B cell (primary cell): ENCODE results near the gene WFDC2. TPM values are rescaled to one million over a fixed set of nuclear protein-coding genes. Genes with fewer than 3 reads are reported as not detected.

ENCODE experiments used
- ATAC-seq: fragments of 200-7000 bp; cut with Tn5 transposase; one replicate; pipeline ENCODE4 v1.10.0; 2021; ENCODE audit warnings: low read depth, mild to moderate bottlenecking, moderate number of reproducible peaks, moderate library complexity
- CTCF ChIA-PET: fragments of 350-600 bp; sonication (Branson Sonifier 250); formaldehyde crosslinking; loops from one replicate; lab custom pipeline; 2021; ENCODE audit warnings: antibody characterized with exemption, inconsistent platforms; lab: Charles Lee
- POLR2A ChIA-PET: fragments of 350-600 bp; sonication (Branson Sonifier 250); formaldehyde crosslinking; loops from one replicate; lab custom pipeline; 2021; ENCODE audit warnings: antibody characterized with exemption; lab: Charles Lee
- DNase-seq: peaks from one replicate; pipeline ENCODE4 v3.0.0; 2013
- H2AFZ ChIP-seq: 2 replicates; pipeline ENCODE4 v1.6.1; 2012; ENCODE audit warnings: mild to moderate bottlenecking, low read depth, low read length; ENCODE audit not compliant: insufficient read depth, poor library complexity, severe bottlenecking
- H3K27ac ChIP-seq, 2 donors: 1 replicate in 1 of 2; 2 replicates in 1 of 2; pipeline ENCODE4 v1.5.1; 2012 to 2013; ENCODE audit warnings: low read length in 2 of 2, mild to moderate bottlenecking in 2 of 2, moderate library complexity in 1 of 2
- H3K27me3 ChIP-seq, 4 experiments: fragments of 200-600 bp in 1 of 4; sonication (generic) in 1 of 4; replicated peaks in 1 of 4; 1 replicate in 2 of 4; 2 replicates in 2 of 4; pipeline versions ENCODE4 v1.6.1 to v1.7.0; 2013 to 2016; ENCODE audit warnings: low read length in 3 of 4, mild to moderate bottlenecking in 2 of 4, mixed read lengths in 1 of 4, moderate library complexity in 1 of 4; ENCODE audit not compliant: insufficient read depth in 4 of 4, control insufficient read depth in 3 of 4; ENCODE audit errors: control extremely low read depth in 1 of 4
- H3K36me3 ChIP-seq, 2 experiments: replicated peaks in 1 of 2; 1 replicate in 1 of 2; 2 replicates in 1 of 2; pipeline versions ENCODE4 v1.6.1 to v1.7.1; 2013; ENCODE audit warnings: low read length in 1 of 2; ENCODE audit not compliant: insufficient read depth in 2 of 2, control insufficient read depth in 1 of 2; ENCODE audit errors: control extremely low read depth in 1 of 2, extremely low read depth in 1 of 2
- H3K4me1 ChIP-seq, 2 donors: fragments of 200-600 bp in 1 of 2; sonication (generic) in 1 of 2; 1 replicate in 1 of 2; 2 replicates in 1 of 2; pipeline versions ENCODE4 v1.5.1 to v1.6.1; 2013 to 2017; ENCODE audit warnings: low read length in 2 of 2; ENCODE audit not compliant: control insufficient read depth in 2 of 2, insufficient read depth in 2 of 2
- H3K4me2 ChIP-seq: replicated peaks from 2 replicates; pipeline ENCODE3; 2012; ENCODE audit warnings: mild to moderate bottlenecking, low read depth, low read length; ENCODE audit not compliant: poor library complexity, severe bottlenecking
- H3K4me3 ChIP-seq, 5 experiments: fragments of 200-600 bp in 1 of 5; sonication (generic) in 1 of 5; 1 replicate in 3 of 5; 2 replicates in 2 of 5; pipeline versions ENCODE4 v1.5.1 to v1.7.0; 2011 to 2016; ENCODE audit warnings: low read length in 4 of 5, mild to moderate bottlenecking in 4 of 5, low read depth in 2 of 5, control low read depth in 1 of 5, moderate library complexity in 1 of 5; ENCODE audit not compliant: insufficient read depth in 1 of 5; ENCODE audit errors: control extremely low read depth in 1 of 5, extremely low read depth in 1 of 5
- H3K79me2 ChIP-seq: fragments of 200-600 bp; sonication (generic); one replicate; pipeline ENCODE4 v1.6.0; 2016; ENCODE audit warnings: low read length; ENCODE audit not compliant: control insufficient read depth, insufficient read depth
- H3K9ac ChIP-seq: fragments of 200-600 bp; sonication (generic); 2 replicates; pipeline ENCODE4 v1.6.1; 2017; ENCODE audit warnings: mild to moderate bottlenecking, low read length, moderate library complexity
- H3K9me3 ChIP-seq, 3 donors: one replicate each; pipeline versions ENCODE4 v1.6.1 to v1.7.1; 2013; ENCODE audit warnings: low read length in 2 of 3; ENCODE audit not compliant: control insufficient read depth in 2 of 3, insufficient read depth in 1 of 3; ENCODE audit errors: control extremely low read depth in 1 of 3
- H4K20me1 ChIP-seq: 2 replicates; pipeline ENCODE4 v1.6.0; 2012; ENCODE audit warnings: mild to moderate bottlenecking, low read length; ENCODE audit not compliant: insufficient read depth, control insufficient read depth, poor library complexity, severe bottlenecking
- H3K27ac Mint-ChIP-seq: one replicate; pipeline ENCODE4 v1.8.0; 2021; ENCODE audit warnings: mixed read lengths
- H3K27me3 Mint-ChIP-seq: one replicate; pipeline ENCODE4 v1.8.0; 2021; ENCODE audit warnings: mixed read lengths
- H3K4me1 Mint-ChIP-seq: one replicate; pipeline ENCODE4 v1.8.0; 2021; ENCODE audit warnings: mixed read lengths
- H3K4me3 Mint-ChIP-seq: one replicate; pipeline ENCODE4 v1.8.0; 2021; ENCODE audit warnings: mixed read lengths
- H3K9me3 Mint-ChIP-seq: one replicate; pipeline ENCODE4 v1.8.0; 2022; ENCODE audit warnings: mixed read lengths; ENCODE audit not compliant: insufficient read depth
- CTCF ChIP-seq: fragments of 200-600 bp; IDR thresholded peaks from one replicate; pipeline ENCODE4 v1.8.0; 2022; ENCODE audit warnings: antibody characterized with exemption, mild to moderate bottlenecking
- EZH2 ChIP-seq: IDR thresholded peaks from 2 replicates; pipeline ENCODE4 v1.6.1; 2012; ENCODE audit warnings: borderline replicate concordance, low read depth, mild to moderate bottlenecking, moderate library complexity, low read length; ENCODE audit not compliant: insufficient read depth, poor library complexity, severe bottlenecking
- WGBS: methylation state at CpG from one replicate; pipeline ENCODE4 v1.1.5; 2013; ENCODE audit warnings: missing lambda C conversion rate; ENCODE audit not compliant: insufficient coverage; 5-methylcytosine and 5-hydroxymethylcytosine counted together
- intact Hi-C: fragments of 100-400 bp; cut with micrococcal nuclease; formaldehyde crosslinking; loops from one replicate; pipeline ENCODE4 v1.10.0; 2022
- polyA plus RNA-seq: library from polyadenylated mRNA; depleted of rRNA; stranded (reverse); fragments of >200 nt; gene quantifications from 2 replicates; pipeline ENCODE4 v1.2.3, GENCODE V29; 2012
- total RNA-seq, 2 donors: library from RNA; stranded (reverse); fragments of 120-200 nt in 1 of 2; gene quantifications; 1 replicate in 1 of 2; 2 replicates in 1 of 2; pipeline versions ENCODE4 v1.2.3 to v1.2.4, GENCODE V29; 2013 to 2022

Gene WFDC2
- total and polyA plus RNA-seq, 2 donors (not counting 1 experiment from before 2014, with no cell fraction given): 0.81 TPM; not detected in 1

GRCh38 chr20:45461225-45461624 lies 8.3 kb upstream of the WFDC2 start:
- Histone ChIP-seq H3K4me1 (no peaks in the 10 kb centered on the region), H4K20me1 (no peaks in the 10 kb centered on the region), H3K4me2 (no peak overlapping the region), H3K27ac (no peak overlapping the region), H3K9ac (no peak overlapping the region), H3K4me3 (no peak overlapping the region), H3K79me2 (no peaks in the 10 kb centered on the region), H3K36me3 (no peaks in the 10 kb centered on the region), H2AFZ (no peak overlapping the region), H3K9me3 (no peaks in the 10 kb centered on the region), H3K27me3 (peaks cover 0 to 12% (median 6%) of the 10 kb centered on the region in 4 experiments)
- H3K4me3 Mint-ChIP-seq: no peak overlapping the region
- ATAC-seq (no peak), DNase-seq (no peak)
- H3K27ac Mint-ChIP-seq: no peak overlapping the region
- intact Hi-C loops: no loop called here
- no peaks in the 10 kb centered on the region for H3K4me1 Mint-ChIP-seq
- H3K9me3 Mint-ChIP-seq: no peaks in the 10 kb centered on the region
- H3K27me3 Mint-ChIP-seq: peaks cover 14% of the 10 kb centered on the region
- CTCF ChIA-PET: interaction anchor here (1.0 kb wide), 1 partner anchor 11 kb away, joined by 7 read pairs; no protein-coding TSS in a partner anchor
- no CpG with 5 or more reads among the region's 1 CpG for WGBS
- TF ChIP-seq CTCF (no peak), EZH2 (no peak)
- POLR2A ChIA-PET: no interaction called here

GRCh38 chr20:45462711-45463509 lies 6.6 kb upstream of the WFDC2 start:
- Mint-ChIP-seq H3K4me1 (no peaks in the 10 kb centered on the region), H3K27me3 (peaks cover 20% of the 10 kb centered on the region), H3K4me3 (no peak overlapping the region), H3K9me3 (no peaks in the 10 kb centered on the region), H3K27ac (no peak overlapping the region)
- H3K4me2 ChIP-seq: no peak overlapping the region
- TF ChIP-seq CTCF (no peak), EZH2 (no peak)
- DNase-seq (no peak), ATAC-seq (no peak)
- intact Hi-C loops: no loop called here
- H4K20me1 ChIP-seq: no peaks in the 10 kb centered on the region
- no peaks in the 10 kb centered on the region for H3K4me1 ChIP-seq
- H3K9ac ChIP-seq: no peak overlapping the region
- no peak overlapping the region for H2AFZ ChIP-seq
- no peaks in the 10 kb centered on the region for H3K9me3 ChIP-seq
- H3K79me2 ChIP-seq: no peaks in the 10 kb centered on the region
- H3K36me3 ChIP-seq: no peaks in the 10 kb centered on the region
- H3K27me3 ChIP-seq: peaks cover 0 to 16% (median 8%) of the 10 kb centered on the region in 4 experiments
- 91% methylated on average over 5 of the region's 6 CpGs for WGBS
- H3K4me3 ChIP-seq: no peak overlapping the region
- CTCF ChIA-PET: interaction anchor here (1.6 kb wide), 1 partner anchor 89 kb away, joined by 5 read pairs; no protein-coding TSS in a partner anchor
- H3K27ac ChIP-seq: no peak overlapping the region
- POLR2A ChIA-PET: no interaction called here
